Neural progenitor cell (in vitro differentiated cells): ENCODE data around the gene ZSCAN18.

Experiments
- CTCF ChIP-seq: fragments of 200-600 bp; sonication (generic); IDR thresholded peaks from 2 replicates; pipeline ENCODE4 v1.5.1; 2017; ENCODE audit warnings: antibody characterized with exemption, mild to moderate bottlenecking
- EZH2 ChIP-seq: fragments of 200-600 bp; sonication (generic); IDR thresholded peaks from 2 replicates; pipeline ENCODE4 v1.6.1; 2017; ENCODE audit warnings: antibody characterized with exemption, mild to moderate bottlenecking, moderate library complexity
- EZH2phosphoT487 ChIP-seq: fragments of 200-600 bp; sonication (generic); IDR thresholded peaks from 2 replicates; pipeline ENCODE4 v1.6.1; 2017; ENCODE audit warnings: antibody characterized with exemption

GRCh38 chr19:58056261-58056660 is 41.8 kb downstream of the ZSCAN18 start:
- TF ChIP-seq CTCF: no peak
- TF ChIP-seq EZH2: no peak
- TF ChIP-seq EZH2phosphoT487: no peak
